Measurements from ENCODE around the gene CCNJL. TPM values are rescaled to one million over a fixed set of nuclear protein-coding genes. Genes with fewer than 3 reads are reported as not detected.

Gene CCNJL
- polyA plus RNA-seq, 2 donors: 0.44 to 0.59 TPM

- H3K4me3 ChIP-seq (ENCODE audit: low read depth in 1 of 2, low read length in 2 of 2): no peak overlapping the region
- no peaks in the 10 kb centered on the region for H3K36me3 ChIP-seq (ENCODE audit: control insufficient read depth in 2 of 2, insufficient read depth in 2 of 2, low read length in 1 of 2)
- 48 to 56% methylated on average over 8 of the region's 8 CpGs for WGBS, 2 donors
- H3K4me1 ChIP-seq (ENCODE audit: control insufficient read depth in 2 of 2, insufficient read depth in 2 of 2, low read length in 1 of 2): peaks cover 0 to 9% of the 10 kb centered on the region in 2 donors
- no peaks in the 10 kb centered on the region for H3K9me3 ChIP-seq (ENCODE audit: control insufficient read depth in 2 of 2, insufficient read depth in 1 of 2, low read depth in 1 of 2, low read length in 1 of 2)
- H3K27me3 ChIP-seq (ENCODE audit: control insufficient read depth in 1 of 2, insufficient read depth in 2 of 2, low read length in 2 of 2): no peaks in the 10 kb centered on the region
- peak overlapping the region; percentile 82 for H3K27ac ChIP-seq (ENCODE audit: low read depth in 2 of 2, low read length in 1 of 2)
These were observed 41.0 kb downstream of the CCNJL start for GRCh38 chr5:160271396-160271795.

GRCh38 chr5:160270704-160271103 lies 41.7 kb downstream of the CCNJL start:
- H3K9me3 ChIP-seq (ENCODE audit: control insufficient read depth in 2 of 2, insufficient read depth in 1 of 2, low read depth in 1 of 2, low read length in 1 of 2): no peaks in the 10 kb centered on the region
- peak overlapping the region; percentile 82 to 89 for H3K27ac ChIP-seq (ENCODE audit: low read depth in 2 of 2, low read length in 1 of 2)
- H3K27me3 ChIP-seq (ENCODE audit: control insufficient read depth in 1 of 2, insufficient read depth in 2 of 2, low read length in 2 of 2): no peaks in the 10 kb centered on the region
- H3K4me3 ChIP-seq (ENCODE audit: low read depth in 1 of 2, low read length in 2 of 2): no peak overlapping the region
- H3K4me1 ChIP-seq (ENCODE audit: control insufficient read depth in 2 of 2, insufficient read depth in 2 of 2, low read length in 1 of 2): peaks cover 0 to 9% of the 10 kb centered on the region in 2 donors
- H3K36me3 ChIP-seq (ENCODE audit: control insufficient read depth in 2 of 2, insufficient read depth in 2 of 2, low read length in 1 of 2): peaks cover 0 to 3% of the 10 kb centered on the region in 2 donors
- WGBS, 2 donors: 39 to 44% methylated on average over 4 of the region's 4 CpGs

GRCh38 chr5:160269017-160269416 lies 43.3 kb downstream of the CCNJL start:
- WGBS, 2 donors: 51 to 56% methylated on average over 10 of the region's 10 CpGs
- no peak overlapping the region for H3K4me3 ChIP-seq (ENCODE audit: low read depth in 1 of 2, low read length in 2 of 2)

GRCh38 chr5:160268121-160268520 lies 44.2 kb downstream of the CCNJL start:
- Histone ChIP-seq H3K9me3 (ENCODE audit: control insufficient read depth in 2 of 2, insufficient read depth in 1 of 2, low read depth in 1 of 2, low read length in 1 of 2) (no peaks in the 10 kb centered on the region), H3K4me3 (ENCODE audit: low read depth in 1 of 2, low read length in 2 of 2) (no peak overlapping the region), H3K27me3 (ENCODE audit: control insufficient read depth in 1 of 2, insufficient read depth in 2 of 2, low read length in 2 of 2) (no peaks in the 10 kb centered on the region), H3K27ac (ENCODE audit: low read depth in 2 of 2, low read length in 1 of 2) (no peak overlapping the region), H3K36me3 (ENCODE audit: control insufficient read depth in 2 of 2, insufficient read depth in 2 of 2, low read length in 1 of 2) (peaks cover 0 to 3% of the 10 kb centered on the region in 2 donors), H3K4me1 (ENCODE audit: control insufficient read depth in 2 of 2, insufficient read depth in 2 of 2, low read length in 1 of 2) (peaks cover 0 to 9% of the 10 kb centered on the region in 2 donors)
- WGBS, 2 donors: 86 to 94% methylated on average over 5 of the region's 5 CpGs

More at GRCh38 chr5:160269017-160269416, 43.3 kb downstream of the CCNJL start:
- H3K27me3 ChIP-seq (ENCODE audit: control insufficient read depth in 1 of 2, insufficient read depth in 2 of 2, low read length in 2 of 2): no peaks in the 10 kb centered on the region
- H3K36me3 ChIP-seq (ENCODE audit: control insufficient read depth in 2 of 2, insufficient read depth in 2 of 2, low read length in 1 of 2): peaks cover 0 to 3% of the 10 kb centered on the region in 2 donors
- H3K9me3 ChIP-seq (ENCODE audit: control insufficient read depth in 2 of 2, insufficient read depth in 1 of 2, low read depth in 1 of 2, low read length in 1 of 2): no peaks in the 10 kb centered on the region
- H3K27ac ChIP-seq (ENCODE audit: low read depth in 2 of 2, low read length in 1 of 2): no peak overlapping the region
- H3K4me1 ChIP-seq (ENCODE audit: control insufficient read depth in 2 of 2, insufficient read depth in 2 of 2, low read length in 1 of 2): peaks cover 0 to 9% of the 10 kb centered on the region in 2 donors

GRCh38 chr5:160266752-160267345 lies 45.5 kb downstream of the CCNJL start:
- peaks cover 0 to 9% of the 10 kb centered on the region in 2 donors for H3K4me1 ChIP-seq (ENCODE audit: control insufficient read depth in 2 of 2, insufficient read depth in 2 of 2, low read length in 1 of 2)
- H3K36me3 ChIP-seq (ENCODE audit: control insufficient read depth in 2 of 2, insufficient read depth in 2 of 2, low read length in 1 of 2): peaks cover 0 to 3% of the 10 kb centered on the region in 2 donors
- H3K27me3 ChIP-seq (ENCODE audit: control insufficient read depth in 1 of 2, insufficient read depth in 2 of 2, low read length in 2 of 2): no peaks in the 10 kb centered on the region
- no peak overlapping the region for H3K4me3 ChIP-seq (ENCODE audit: low read depth in 1 of 2, low read length in 2 of 2)
- no peak overlapping the region for H3K27ac ChIP-seq (ENCODE audit: low read depth in 2 of 2, low read length in 1 of 2)
- WGBS, 2 donors: 75 to 81% methylated on average over 9 of the region's 9 CpGs
- no peaks in the 10 kb centered on the region for H3K9me3 ChIP-seq (ENCODE audit: control insufficient read depth in 2 of 2, insufficient read depth in 1 of 2, low read depth in 1 of 2, low read length in 1 of 2)

- peaks cover 0 to 3% of the 10 kb centered on the region in 2 donors for H3K36me3 ChIP-seq (ENCODE audit: control insufficient read depth in 2 of 2, insufficient read depth in 2 of 2, low read length in 1 of 2)
- H3K27ac ChIP-seq (ENCODE audit: low read depth in 2 of 2, low read length in 1 of 2): no peak overlapping the region
- WGBS, 2 donors: 86 to 94% methylated on average over 5 of the region's 5 CpGs
- H3K4me1 ChIP-seq (ENCODE audit: control insufficient read depth in 2 of 2, insufficient read depth in 2 of 2, low read length in 1 of 2): peaks cover 0 to 7% of the 10 kb centered on the region in 2 donors
- no peaks in the 10 kb centered on the region for H3K27me3 ChIP-seq (ENCODE audit: control insufficient read depth in 1 of 2, insufficient read depth in 2 of 2, low read length in 2 of 2)
- no peaks in the 10 kb centered on the region for H3K9me3 ChIP-seq (ENCODE audit: control insufficient read depth in 2 of 2, insufficient read depth in 1 of 2, low read depth in 1 of 2, low read length in 1 of 2)
- H3K4me3 ChIP-seq (ENCODE audit: low read depth in 1 of 2, low read length in 2 of 2): no peak overlapping the region
These were observed 46.3 kb downstream of the CCNJL start for GRCh38 chr5:160266044-160266443.

- Histone ChIP-seq H3K27ac (ENCODE audit: low read depth in 2 of 2, low read length in 1 of 2) (no peak overlapping the region), H3K4me1 (ENCODE audit: control insufficient read depth in 2 of 2, insufficient read depth in 2 of 2, low read length in 1 of 2) (no peaks in the 10 kb centered on the region), H3K27me3 (ENCODE audit: control insufficient read depth in 1 of 2, insufficient read depth in 2 of 2, low read length in 2 of 2) (no peaks in the 10 kb centered on the region), H3K4me3 (ENCODE audit: low read depth in 1 of 2, low read length in 2 of 2) (no peak overlapping the region), H3K36me3 (ENCODE audit: control insufficient read depth in 2 of 2, insufficient read depth in 2 of 2, low read length in 1 of 2) (peaks cover 0 to 3% of the 10 kb centered on the region in 2 donors), H3K9me3 (ENCODE audit: control insufficient read depth in 2 of 2, insufficient read depth in 1 of 2, low read depth in 1 of 2, low read length in 1 of 2) (no peaks in the 10 kb centered on the region)
- WGBS, 2 donors: 75 to 87% methylated on average over 4 of the region's 4 CpGs
These were observed 49.0 kb downstream of the CCNJL start for GRCh38 chr5:160263326-160263855.

GRCh38 chr5:160262151-160263074 lies 50.0 kb downstream of the CCNJL start:
- H3K27ac ChIP-seq (ENCODE audit: low read depth in 2 of 2, low read length in 1 of 2): no peak overlapping the region
- 64 to 71% methylated on average over 16 of the region's 16 CpGs for WGBS, 2 donors

GRCh38 chr5:160260881-160261815 lies 51.2 kb downstream of the CCNJL start:
- Histone ChIP-seq H3K9me3 (ENCODE audit: control insufficient read depth in 2 of 2, insufficient read depth in 1 of 2, low read depth in 1 of 2, low read length in 1 of 2) (no peaks in the 10 kb centered on the region), H3K36me3 (ENCODE audit: control insufficient read depth in 2 of 2, insufficient read depth in 2 of 2, low read length in 1 of 2) (peaks cover 0 to 3% of the 10 kb centered on the region in 2 donors), H3K4me1 (ENCODE audit: control insufficient read depth in 2 of 2, insufficient read depth in 2 of 2, low read length in 1 of 2) (no peaks in the 10 kb centered on the region), H3K4me3 (ENCODE audit: low read depth in 1 of 2, low read length in 2 of 2) (no peak overlapping the region), H3K27ac (ENCODE audit: low read depth in 2 of 2, low read length in 1 of 2) (no peak overlapping the region), H3K27me3 (ENCODE audit: control insufficient read depth in 1 of 2, insufficient read depth in 2 of 2, low read length in 2 of 2) (no peaks in the 10 kb centered on the region)
- WGBS, 2 donors: 58 to 72% methylated on average over 22 of the region's 22 CpGs

More at GRCh38 chr5:160262151-160263074, 50.0 kb downstream of the CCNJL start:
- no peak overlapping the region for H3K4me3 ChIP-seq (ENCODE audit: low read depth in 1 of 2, low read length in 2 of 2)
- H3K27me3 ChIP-seq (ENCODE audit: control insufficient read depth in 1 of 2, insufficient read depth in 2 of 2, low read length in 2 of 2): no peaks in the 10 kb centered on the region
- H3K4me1 ChIP-seq (ENCODE audit: control insufficient read depth in 2 of 2, insufficient read depth in 2 of 2, low read length in 1 of 2): no peaks in the 10 kb centered on the region
- no peaks in the 10 kb centered on the region for H3K9me3 ChIP-seq (ENCODE audit: control insufficient read depth in 2 of 2, insufficient read depth in 1 of 2, low read depth in 1 of 2, low read length in 1 of 2)
- H3K36me3 ChIP-seq (ENCODE audit: control insufficient read depth in 2 of 2, insufficient read depth in 2 of 2, low read length in 1 of 2): peaks cover 0 to 3% of the 10 kb centered on the region in 2 donors

Data from esophagus (tissue), 2 donors.